ENCODE data around the gene EHD2.

GRCh38 chr19:47713046-47714021 is at the start of gene EHD2:
- peak in 3 of 4 experiments; percentile 98 to 99 (median 99) for TF ChIP-seq CTCF (IDR thresholded peaks at IDR 0.05)
- TF ChIP-seq EP300 (IDR thresholded peaks at IDR 0.05) = no peak
- peak; percentile 96 for TF ChIP-seq POLR2AphosphoS5 (IDR thresholded peaks at IDR 0.05)

Data from gastroesophageal sphincter (tissue), 3 donors.